Gastroesophageal sphincter (tissue), 4 donors: ENCODE results near the gene TSHZ3. TPM values are rescaled to one million over a fixed set of nuclear protein-coding genes. Genes with fewer than 3 reads are reported as not detected.

Source experiments
- ATAC-seq: fragments of 150-250 bp; one replicate; pipeline ENCODE4 v1.9.1; 2016; ENCODE audit warnings: mild to moderate bottlenecking, moderate library complexity
- H3K27ac ChIP-seq, 4 donors: fragments of 200-600 bp; sonication (generic) in 3 of 4; 1 replicate in 3 of 4; 2 replicates in 1 of 4; pipeline ENCODE4 v1.5.1; 2016 to 2019
- H3K27me3 ChIP-seq: fragments of 200-600 bp; sonication (generic); one replicate; pipeline ENCODE4 v1.5.1; 2019
- H3K36me3 ChIP-seq, 2 donors: fragments of 200-600 bp; sonication (generic); one replicate each; pipeline ENCODE4 v1.5.1; 2019; ENCODE audit warnings: control low read depth in 1 of 2
- H3K4me1 ChIP-seq, 3 donors: fragments of 200-600 bp; sonication (generic); 1 replicate in 2 of 3; 2 replicates in 1 of 3; pipeline ENCODE4 v1.5.1; 2016 to 2019; ENCODE audit warnings: control low read depth in 2 of 3
- H3K4me3 ChIP-seq, 2 donors: fragments of 200-600 bp; sonication (generic); one replicate each; pipeline ENCODE4 v1.5.1; 2019; ENCODE audit warnings: mild to moderate bottlenecking in 1 of 2, moderate library complexity in 1 of 2
- H3K9me3 ChIP-seq, 3 donors: fragments of 200-600 bp; sonication (generic); one replicate each; pipeline ENCODE4 v1.5.1; 2017 to 2019; ENCODE audit warnings: control low read depth in 2 of 3
- CTCF ChIP-seq, 4 experiments: fragments of 200-600 bp in 2 of 4; fragments of 450-650 bp in 2 of 4; sonication (generic) in 1 of 4; IDR thresholded peaks; one replicate each; pipeline ENCODE4 v1.5.1; 2017 to 2019; ENCODE audit warnings: antibody characterized with exemption in 4 of 4, mild to moderate bottlenecking in 2 of 4, moderate library complexity in 2 of 4
- EP300 ChIP-seq: sonication (generic); formaldehyde crosslinking; IDR thresholded peaks from one replicate; pipeline ENCODE4 v1.6.1; 2017; ENCODE audit warnings: antibody characterized with exemption, mild to moderate bottlenecking
- POLR2A ChIP-seq, 2 donors: fragments of 450-650 bp; IDR thresholded peaks; one replicate each; pipeline ENCODE4 v1.6.1; 2017; ENCODE audit warnings: antibody characterized with exemption in 2 of 2, mild to moderate bottlenecking in 2 of 2, moderate library complexity in 1 of 2
- POLR2AphosphoS5 ChIP-seq: sonication (generic); formaldehyde crosslinking; IDR thresholded peaks from one replicate; pipeline ENCODE4 v1.6.1; 2017; ENCODE audit warnings: antibody characterized with exemption
- WGBS, 2 donors: methylation state at CpG; one replicate each; pipeline ENCODE4 v1.1.5; 2018; ENCODE audit warnings: low coverage in 1 of 2; 5-methylcytosine and 5-hydroxymethylcytosine counted together
- total RNA-seq, 4 donors: library from RNA; depleted of rRNA; stranded (reverse); fragments of >200 nt; gene quantifications; one replicate each; pipeline ENCODE4 v1.1.0, GENCODE V29; 2016

Gene TSHZ3
- total RNA-seq, 4 donors from 2014 or later = 15.6 to 40.2 (median 31.1) TPM

- no peaks in the 10 kb centered on the region for H3K9me3 ChIP-seq
- H3K27me3 ChIP-seq = no peaks in the 10 kb centered on the region
- WGBS, 2 donors = 23 to 45% methylated on average over 2 to 3 of the region's 3 CpGs
- no peak for TF ChIP-seq CTCF (IDR thresholded peaks at IDR 0.05)
- no peak for TF ChIP-seq POLR2A (IDR thresholded peaks at IDR 0.05)
- no peak for TF ChIP-seq EP300
- no peak for TF ChIP-seq POLR2AphosphoS5
- H3K4me1 ChIP-seq = peaks cover 0 to 71% (median 27%) of the 10 kb centered on the region in 3 donors
- no peaks in the 10 kb centered on the region for H3K36me3 ChIP-seq
- H3K27ac ChIP-seq = peak overlapping the region; percentile 19 to 99 (median 98)
- peak overlapping the region in 1 of 2 donors; percentile 99 for H3K4me3 ChIP-seq
- ATAC-seq = no peak
Measured at GRCh38 chr19:31347354-31347753, 1.9 kb downstream of the TSHZ3 start.

GRCh38 chr19:31346184-31347059 is 2.8 kb downstream of the TSHZ3 start:
- Histone ChIP-seq H3K9me3 (no peaks in the 10 kb centered on the region), H3K4me3 (no peak overlapping the region), H3K27me3 (no peaks in the 10 kb centered on the region), H3K27ac (peak overlapping the region in 3 of 4 donors; percentile 32 to 99 (median 98)), H3K4me1 (peaks cover 0 to 70% (median 24%) of the 10 kb centered on the region in 3 donors), H3K36me3 (no peaks in the 10 kb centered on the region)
- ATAC-seq = no peak
- TF ChIP-seq POLR2AphosphoS5 (no peak), EP300 (no peak), POLR2A (IDR thresholded peaks at IDR 0.05) (no peak)
- WGBS, 2 donors = 65 to 66% methylated on average over 8 of the region's 8 CpGs

- WGBS, 2 donors = 24 to 33% methylated on average over 1 to 9 of the region's 9 CpGs
- Histone ChIP-seq H3K36me3 (no peaks in the 10 kb centered on the region), H3K4me3 (peak overlapping the region in 1 of 2 donors; percentile 18), H3K27ac (peak overlapping the region in 3 of 4 donors; percentile 72 to 99 (median 98)), H3K27me3 (no peaks in the 10 kb centered on the region), H3K9me3 (no peaks in the 10 kb centered on the region), H3K4me1 (peaks cover 10 to 87% (median 41%) of the 10 kb centered on the region in 3 donors)
- TF ChIP-seq EP300 (no peak), CTCF (IDR thresholded peaks at IDR 0.05) (no peak), POLR2AphosphoS5 (no peak), POLR2A (IDR thresholded peaks at IDR 0.05) (no peak)
- no peak for ATAC-seq
Measured at GRCh38 chr19:31344403-31344802, 4.8 kb downstream of the TSHZ3 start.

- WGBS, 2 donors = 82 to 87% methylated on average over 5 of the region's 5 CpGs
- H3K27me3 ChIP-seq = no peaks in the 10 kb centered on the region
- H3K9me3 ChIP-seq = no peaks in the 10 kb centered on the region
- no peaks in the 10 kb centered on the region for H3K36me3 ChIP-seq
- peak overlapping the region in 1 of 4 donors; percentile 16 for H3K27ac ChIP-seq
- ATAC-seq = no peak
- no peak overlapping the region for H3K4me3 ChIP-seq
- TF ChIP-seq CTCF (IDR thresholded peaks at IDR 0.05) = no peak
- TF ChIP-seq POLR2A (IDR thresholded peaks at IDR 0.05) = no peak
- no peak for TF ChIP-seq POLR2AphosphoS5
- no peak for TF ChIP-seq EP300
- H3K4me1 ChIP-seq = peaks cover 10 to 97% (median 48%) of the 10 kb centered on the region in 3 donors
Measured at GRCh38 chr19:31342926-31343325, 6.3 kb downstream of the TSHZ3 start.

- peak overlapping the region; percentile 77 to 84 (median 80) for H3K27ac ChIP-seq
- no peak overlapping the region for H3K4me3 ChIP-seq
- H3K36me3 ChIP-seq = no peaks in the 10 kb centered on the region
- H3K4me1 ChIP-seq = peaks cover 10 to 97% (median 47%) of the 10 kb centered on the region in 3 donors
- no peaks in the 10 kb centered on the region for H3K9me3 ChIP-seq
- WGBS, 2 donors = 21 to 26% methylated on average over 9 to 12 of the region's 14 CpGs
- no peaks in the 10 kb centered on the region for H3K27me3 ChIP-seq
- TF ChIP-seq POLR2A (IDR thresholded peaks at IDR 0.05) (no peak), POLR2AphosphoS5 (no peak), EP300 (no peak), CTCF (IDR thresholded peaks at IDR 0.05) (no peak)
- no peak for ATAC-seq
Measured at GRCh38 chr19:31340042-31341025, 8.9 kb downstream of the TSHZ3 start.
